GM23248 (cell line): ENCODE results near the gene GPHA2. TPM values are rescaled to one million over a fixed set of nuclear protein-coding genes. Genes with fewer than 3 reads are reported as not detected.

Source experiments
- DNase-seq: peaks from one replicate; pipeline ENCODE4 v3.0.0-alpha.2; 2015
- H2AFZ ChIP-seq: fragments of 200-600 bp; sonication (generic); 2 replicates; pipeline ENCODE4 v1.6.1; 2016; ENCODE audit warnings: antibody characterized with exemption
- H3F3A ChIP-seq: fragments of 200-600 bp; sonication (generic); 2 replicates; pipeline ENCODE4 v1.6.1; 2016; ENCODE audit warnings: mild to moderate bottlenecking, antibody characterized with exemption, mixed run types; ENCODE audit not compliant: insufficient read depth
- H3K27ac ChIP-seq: fragments of 200-600 bp; sonication (generic); 2 replicates; pipeline ENCODE4 v1.5.1; 2016; ENCODE audit warnings: mild to moderate bottlenecking
- H3K27me3 ChIP-seq: fragments of 200-600 bp; sonication (generic); replicated peaks from 2 replicates; pipeline ENCODE4 v1.6.1; 2016; ENCODE audit warnings: mild to moderate bottlenecking; ENCODE audit not compliant: insufficient read depth
- H3K36me3 ChIP-seq: fragments of 200-600 bp; sonication (generic); 2 replicates; pipeline ENCODE4 v1.6.1; 2016; ENCODE audit warnings: low read depth, mild to moderate bottlenecking
- H3K4me1 ChIP-seq: fragments of 200-600 bp; sonication (generic); 2 replicates; pipeline ENCODE4 v1.6.1; 2016; ENCODE audit warnings: mild to moderate bottlenecking; ENCODE audit not compliant: insufficient read depth
- H3K4me2 ChIP-seq: fragments of 200-600 bp; sonication (generic); one replicate; pipeline ENCODE4 v1.6.1; 2016; ENCODE audit warnings: mild to moderate bottlenecking; ENCODE audit not compliant: unreplicated experiment
- H3K4me3 ChIP-seq: fragments of 200-600 bp; sonication (generic); 2 replicates; pipeline ENCODE4 v1.5.1; 2016; ENCODE audit warnings: mild to moderate bottlenecking
- H3K79me2 ChIP-seq: fragments of 200-600 bp; sonication (generic); 2 replicates; pipeline ENCODE4 v1.6.1; 2016; ENCODE audit warnings: mild to moderate bottlenecking; ENCODE audit not compliant: insufficient read depth
- H3K9ac ChIP-seq: fragments of 200-600 bp; sonication (generic); 2 replicates; pipeline ENCODE4 v1.6.1; 2016; ENCODE audit warnings: mild to moderate bottlenecking
- H3K9me2 ChIP-seq: fragments of 200-600 bp; sonication (generic); 2 replicates; pipeline ENCODE4 v1.6.1; 2016; ENCODE audit warnings: mixed run types, mild to moderate bottlenecking, moderate library complexity; ENCODE audit not compliant: insufficient read depth
- H3K9me3 ChIP-seq: fragments of 200-600 bp; sonication (generic); one replicate; pipeline ENCODE4 v1.6.1; 2017; ENCODE audit warnings: low read depth
- H4K20me1 ChIP-seq: fragments of 200-600 bp; sonication (generic); 2 replicates; pipeline ENCODE4 v1.6.0; 2016; ENCODE audit not compliant: insufficient read depth
- EZH2 ChIP-seq: fragments of 200-600 bp; sonication (generic); IDR thresholded peaks from 2 replicates; pipeline ENCODE4 v1.6.1; 2018; ENCODE audit warnings: antibody characterized with exemption, mild to moderate bottlenecking; ENCODE audit not compliant: insufficient read depth, poor library complexity, severe bottlenecking
- EZH2phosphoT487 ChIP-seq: fragments of 200-600 bp; sonication (generic); IDR thresholded peaks from 2 replicates; pipeline ENCODE4 v1.6.1; 2018; ENCODE audit warnings: antibody characterized with exemption, moderate library complexity, mild to moderate bottlenecking, low read depth; ENCODE audit not compliant: insufficient read depth
- WGBS, 2 experiments: methylation state at CpG; one replicate each; pipeline ENCODE4 v1.1.6; 2015 to 2017; ENCODE audit warnings: low lambda C conversion rate in 2 of 2, low coverage in 1 of 2; ENCODE audit errors: missing lambda C conversion rate in 2 of 2; 5-methylcytosine and 5-hydroxymethylcytosine counted together
- in situ Hi-C: fragments of 300-500 bp; cut with MboI; formaldehyde crosslinking; loops from 2 replicates; pipeline ENCODE4 v1.15.0; 2020
- polyA plus RNA-seq: library from polyadenylated mRNA; unstranded; fragments of >200 nt; fragmentation: Nextera tagmentation; extraction: Ambion mirVana; gene quantifications from 2 replicates; pipeline ENCODE4 v1.2.1, GENCODE V29; 2016
- total RNA-seq: library from RNA; depleted of rRNA; stranded (reverse); fragments of >200 nt; shearing (Covaris generic); gene quantifications from 2 replicates; pipeline ENCODE4 v1.2.3, GENCODE V29; 2014

GPHA2 gene
- total and polyA plus RNA-seq, 2 experiments from 2014 or later, result not detected

GRCh38 chr11:64909653-64910343 lies 25.9 kb downstream of the GPHA2 start:
- WGBS, 2 experiments, result 90 to 91% methylated on average over 29 to 35 of the region's 39 CpGs
- no peak for DNase-seq
- Histone ChIP-seq H3K9me3 (no peaks in the 10 kb centered on the region), H4K20me1 (no peaks in the 10 kb centered on the region), H2AFZ (no peak overlapping the region), H3K27ac (no peak overlapping the region), H3K27me3 (no peaks in the 10 kb centered on the region), H3F3A (no peaks in the 10 kb centered on the region), H3K4me2 (no peak overlapping the region), H3K9ac (no peak overlapping the region), H3K79me2 (no peaks in the 10 kb centered on the region), H3K9me2 (no peaks in the 10 kb centered on the region), H3K4me3 (no peak overlapping the region), H3K36me3 (no peaks in the 10 kb centered on the region; the same call in 1 of the 2 replicates), H3K4me1 (no peaks in the 10 kb centered on the region)
- TF ChIP-seq EZH2phosphoT487, result no peak
- TF ChIP-seq EZH2, result no peak
- in situ Hi-C loops, result no loop called here

DNA sequence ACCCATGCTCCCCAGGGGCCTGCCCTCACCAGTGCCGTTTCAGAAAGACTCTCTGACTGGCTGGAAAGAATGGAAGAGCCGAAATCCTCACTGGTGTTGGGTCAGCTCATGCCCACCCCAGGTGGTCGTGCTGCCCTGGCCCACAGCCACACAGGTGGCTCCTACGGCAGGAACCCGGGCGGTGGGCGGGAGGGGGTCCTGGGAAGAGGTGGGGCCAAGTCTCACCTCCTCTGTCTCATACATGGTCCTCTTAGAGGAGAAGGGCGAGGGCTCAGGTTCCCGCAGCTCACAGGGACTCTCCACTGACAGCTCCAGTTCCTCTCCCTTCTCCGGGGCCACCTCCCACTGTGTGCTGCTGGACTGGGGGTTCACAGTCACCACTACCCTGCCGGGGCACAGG lies 26.9 kb downstream of the GPHA2 start:
- H3K4me3 ChIP-seq, result no peak overlapping the region
- no peak for TF ChIP-seq EZH2phosphoT487
- TF ChIP-seq EZH2, result no peak
- no peaks in the 10 kb centered on the region; the same call in 1 of the 2 replicates for H3K36me3 ChIP-seq
- no peaks in the 10 kb centered on the region for H3K9me2 ChIP-seq
- H2AFZ ChIP-seq, result no peak overlapping the region
- no peaks in the 10 kb centered on the region for H3K4me1 ChIP-seq
- H3K79me2 ChIP-seq, result no peaks in the 10 kb centered on the region
- H3K27me3 ChIP-seq, result no peaks in the 10 kb centered on the region
- no peak overlapping the region for H3K27ac ChIP-seq
- H3K9ac ChIP-seq, result no peak overlapping the region
- H3K9me3 ChIP-seq, result no peaks in the 10 kb centered on the region
- no peaks in the 10 kb centered on the region for H4K20me1 ChIP-seq
- no peak for DNase-seq
- no peaks in the 10 kb centered on the region for H3F3A ChIP-seq
- in situ Hi-C loops, result no loop called here
- no peak overlapping the region for H3K4me2 ChIP-seq
- WGBS, 2 experiments, result 76 to 78% methylated on average over 7 to 11 of the region's 11 CpGs

DNA sequence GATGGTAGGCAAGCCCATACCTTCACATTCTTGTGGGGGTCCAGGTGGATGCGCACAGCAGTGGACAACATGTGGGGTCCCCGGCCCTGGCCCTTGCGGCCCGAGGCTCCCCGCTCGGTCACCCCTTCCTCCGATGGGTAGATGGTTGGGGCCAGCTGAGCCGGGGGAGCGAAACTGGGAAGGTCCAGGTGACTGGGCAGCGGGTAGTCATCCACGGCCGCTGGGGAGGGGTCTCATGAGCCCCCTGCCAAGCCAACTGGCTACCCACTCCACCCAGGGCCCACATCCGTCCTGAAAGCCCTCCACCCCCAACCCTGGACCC lies 29.4 kb downstream of the GPHA2 start:
- DNase-seq, result no peak
- in situ Hi-C loops, result no loop called here
- Histone ChIP-seq H3K27me3 (no peaks in the 10 kb centered on the region), H3F3A (no peaks in the 10 kb centered on the region), H3K79me2 (no peaks in the 10 kb centered on the region), H2AFZ (no peak overlapping the region), H3K9me2 (no peaks in the 10 kb centered on the region), H3K9ac (no peak overlapping the region), H3K4me2 (no peak overlapping the region), H3K9me3 (no peaks in the 10 kb centered on the region), H3K4me3 (no peak overlapping the region), H3K4me1 (no peaks in the 10 kb centered on the region), H3K27ac (no peak overlapping the region), H3K36me3 (no peaks in the 10 kb centered on the region; the same call in 1 of the 2 replicates), H4K20me1 (no peaks in the 10 kb centered on the region)
- no peak for TF ChIP-seq EZH2phosphoT487
- no peak for TF ChIP-seq EZH2
- whole genome bisulfite sequencing, 2 experiments, result 90 to 92% methylated on average over 11 to 13 of the region's 13 CpGs

DNA sequence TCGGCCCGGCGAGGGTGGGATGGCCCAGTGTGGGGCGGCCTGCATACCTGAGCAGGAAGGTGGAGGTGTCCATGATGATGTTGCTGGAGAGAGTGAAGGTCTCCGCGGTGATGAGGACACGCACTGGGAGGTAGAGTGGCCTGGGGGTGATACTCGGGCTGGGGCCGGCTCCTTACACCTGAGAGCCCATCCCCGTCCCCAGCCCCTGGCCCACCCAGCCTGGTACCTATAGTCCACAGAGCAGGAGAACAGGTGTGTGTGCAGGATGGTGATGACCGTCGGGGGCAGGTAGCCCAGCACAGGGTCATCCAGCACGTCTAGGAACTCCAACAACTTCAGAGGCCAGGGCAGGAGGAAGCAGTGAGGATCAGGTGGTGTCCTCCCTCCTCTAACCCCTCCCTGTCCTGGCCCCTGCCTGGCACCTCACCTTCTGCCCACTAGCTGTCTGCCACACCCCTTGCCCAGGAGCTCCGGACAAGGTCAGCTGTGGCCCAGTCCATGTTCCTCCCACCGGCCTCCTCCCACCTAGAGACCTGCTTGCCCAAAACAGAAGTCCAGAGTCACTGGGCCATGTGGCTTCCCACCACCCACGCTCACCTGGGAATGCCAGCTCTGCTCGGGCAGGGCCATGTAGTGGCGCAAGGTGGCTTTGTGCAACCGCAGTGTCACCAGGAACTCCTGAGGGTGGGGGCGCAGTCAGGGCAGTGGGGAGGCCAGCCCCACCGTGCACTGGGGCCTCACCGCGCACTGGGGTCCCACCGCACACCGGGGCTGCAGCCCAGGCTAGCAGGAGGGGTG lies 30.0 kb downstream of the GPHA2 start:
- DNase-seq, result no peak
- H4K20me1 ChIP-seq, result no peaks in the 10 kb centered on the region
- H3K4me1 ChIP-seq, result no peaks in the 10 kb centered on the region
- no peaks in the 10 kb centered on the region for H3K9me2 ChIP-seq
- no peak for TF ChIP-seq EZH2
- H3K79me2 ChIP-seq, result no peaks in the 10 kb centered on the region
- H3K9me3 ChIP-seq, result no peaks in the 10 kb centered on the region
- no peak overlapping the region for H2AFZ ChIP-seq
- H3K9ac ChIP-seq, result no peak overlapping the region
- no peak overlapping the region for H3K27ac ChIP-seq
- no peaks in the 10 kb centered on the region; the same call in 1 of the 2 replicates for H3K36me3 ChIP-seq
- no peak overlapping the region for H3K4me3 ChIP-seq
- in situ Hi-C loops, result no loop called here
- H3K4me2 ChIP-seq, result no peak overlapping the region
- no peaks in the 10 kb centered on the region for H3K27me3 ChIP-seq
- no peaks in the 10 kb centered on the region for H3F3A ChIP-seq
- 92 to 93% methylated on average over 25 of the region's 25 CpGs for WGBS, 2 experiments
